SK-N-SH treated with all-trans-retinoic acid at 6 μM for 48 hours (cell line): ENCODE data around the gene PDE4B.

ENCODE experiments used
- ATAC-seq: fragments of 200-7000 bp; cut with Tn5 transposase; 3 replicates; pipeline ENCODE4 v1.9.1; 2020; ENCODE audit warnings: mild to moderate bottlenecking, moderate library complexity
- CSDC2 ChIP-seq: fragments of 250-450 bp; sonication (Bioruptor Pico); IDR thresholded peaks from 2 replicates; pipeline ENCODE4 v1.5.0; 2020; ENCODE audit warnings: mild to moderate bottlenecking, moderate library complexity
- ISL1 ChIP-seq: fragments of 250-450 bp; sonication (Bioruptor Pico); IDR thresholded peaks from 2 replicates; pipeline ENCODE4 v2.1.2; 2022; ENCODE audit warnings: mild to moderate bottlenecking, moderate library complexity
- OSR1 ChIP-seq: fragments of 250-450 bp; sonication (Bioruptor Pico); IDR thresholded peaks from 2 replicates; pipeline ENCODE4 v1.8.0; 2022; ENCODE audit warnings: moderate library complexity, mild to moderate bottlenecking, inconsistent platforms
- PPARA ChIP-seq: fragments of 250-450 bp; sonication (Bioruptor Pico); IDR thresholded peaks from 2 replicates; pipeline ENCODE4 v1.5.0; 2020; ENCODE audit warnings: mild to moderate bottlenecking, borderline replicate concordance
- SNAI2 ChIP-seq: fragments of 250-450 bp; sonication (Bioruptor Pico); IDR thresholded peaks from 2 replicates; pipeline ENCODE4 v1.5.0; 2020; ENCODE audit warnings: mild to moderate bottlenecking, moderate library complexity
- TOX ChIP-seq: fragments of 250-450 bp; sonication (Bioruptor Pico); IDR thresholded peaks from 2 replicates; pipeline ENCODE4 v1.8.0; 2021; ENCODE audit warnings: mild to moderate bottlenecking, moderate library complexity, borderline replicate concordance
- ZNF565 ChIP-seq: fragments of 450-650 bp; formaldehyde crosslinking; conservative IDR thresholded peaks from 2 replicates; pipeline ENCODE4 v1.5.0; 2020; ENCODE audit warnings: low read depth, mild to moderate bottlenecking, moderate library complexity
- ZNF8 ChIP-seq: fragments of 450-650 bp; formaldehyde crosslinking; IDR thresholded peaks from 2 replicates; pipeline ENCODE4 v1.5.0; 2020; ENCODE audit warnings: mild to moderate bottlenecking, moderate library complexity
- TF ChIP-seq, protein P1 (sequence below): fragments of 250-450 bp; sonication (Bioruptor Pico); IDR thresholded peaks from 2 replicates; pipeline ENCODE4 v1.5.0; 2020; ENCODE audit warnings: mild to moderate bottlenecking, moderate library complexity

Gene PDE4B

GRCh38 chr1:66422804-66423203, 630.1 kb downstream of the PDE4B start:
- ATAC-seq: no peak
- no peak for TF ChIP-seq PPARA (CRISPR knock-in tag)
- TF ChIP-seq OSR1 (CRISPR knock-in tag): no peak
- no peak for TF ChIP-seq ZNF8
- TF ChIP-seq, protein P1, sequence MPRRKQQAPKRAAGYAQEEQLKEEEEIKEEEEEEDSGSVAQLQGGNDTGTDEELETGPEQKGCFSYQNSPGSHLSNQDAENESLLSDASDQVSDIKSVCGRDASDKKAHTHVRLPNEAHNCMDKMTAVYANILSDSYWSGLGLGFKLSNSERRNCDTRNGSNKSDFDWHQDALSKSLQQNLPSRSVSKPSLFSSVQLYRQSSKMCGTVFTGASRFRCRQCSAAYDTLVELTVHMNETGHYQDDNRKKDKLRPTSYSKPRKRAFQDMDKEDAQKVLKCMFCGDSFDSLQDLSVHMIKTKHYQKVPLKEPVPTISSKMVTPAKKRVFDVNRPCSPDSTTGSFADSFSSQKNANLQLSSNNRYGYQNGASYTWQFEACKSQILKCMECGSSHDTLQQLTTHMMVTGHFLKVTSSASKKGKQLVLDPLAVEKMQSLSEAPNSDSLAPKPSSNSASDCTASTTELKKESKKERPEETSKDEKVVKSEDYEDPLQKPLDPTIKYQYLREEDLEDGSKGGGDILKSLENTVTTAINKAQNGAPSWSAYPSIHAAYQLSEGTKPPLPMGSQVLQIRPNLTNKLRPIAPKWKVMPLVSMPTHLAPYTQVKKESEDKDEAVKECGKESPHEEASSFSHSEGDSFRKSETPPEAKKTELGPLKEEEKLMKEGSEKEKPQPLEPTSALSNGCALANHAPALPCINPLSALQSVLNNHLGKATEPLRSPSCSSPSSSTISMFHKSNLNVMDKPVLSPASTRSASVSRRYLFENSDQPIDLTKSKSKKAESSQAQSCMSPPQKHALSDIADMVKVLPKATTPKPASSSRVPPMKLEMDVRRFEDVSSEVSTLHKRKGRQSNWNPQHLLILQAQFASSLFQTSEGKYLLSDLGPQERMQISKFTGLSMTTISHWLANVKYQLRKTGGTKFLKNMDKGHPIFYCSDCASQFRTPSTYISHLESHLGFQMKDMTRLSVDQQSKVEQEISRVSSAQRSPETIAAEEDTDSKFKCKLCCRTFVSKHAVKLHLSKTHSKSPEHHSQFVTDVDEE (CRISPR knock-in tag): no peak
- TF ChIP-seq ZNF565 (CRISPR knock-in tag): no peak
- TF ChIP-seq SNAI2 (CRISPR knock-in tag): no peak
- no peak for TF ChIP-seq TOX (CRISPR knock-in tag)
- no peak for TF ChIP-seq CSDC2
- no peak for TF ChIP-seq ISL1 (CRISPR knock-in tag)
